CD8-positive, alpha-beta memory T cell (primary cell): ENCODE data around the gene TNFAIP3. TPM values are rescaled to one million over a fixed set of nuclear protein-coding genes. Genes with fewer than 3 reads are reported as not detected.

ENCODE experiments used
- CTCF ChIA-PET: fragments of 350-600 bp; sonication (Branson Sonifier 250); formaldehyde crosslinking; loops from one replicate; lab custom pipeline; 2021; ENCODE audit warnings: antibody characterized with exemption; lab: Charles Lee
- POLR2A ChIA-PET: fragments of 350-600 bp; sonication (Branson Sonifier 250); formaldehyde crosslinking; loops from one replicate; lab custom pipeline; 2021; ENCODE audit warnings: antibody characterized with exemption; lab: Charles Lee
- DNase-seq, 5 donors: peaks; one replicate each; pipeline versions ENCODE4 v3.0.0 to v3.0.0-alpha.2; 2020 to 2022; ENCODE audit warnings: mixed read lengths in 1 of 5
- H3K27ac ChIP-seq: one replicate; pipeline ENCODE4 v1.7.0; 2013; ENCODE audit warnings: low read depth, mild to moderate bottlenecking, low read length, moderate library complexity
- H3K27me3 ChIP-seq: 2 replicates; pipeline ENCODE4 v1.7.0; 2013; ENCODE audit warnings: low read length, mild to moderate bottlenecking; ENCODE audit not compliant: insufficient read depth, poor library complexity, severe bottlenecking
- H3K36me3 ChIP-seq: 2 replicates; pipeline ENCODE4 v1.7.0; 2013; ENCODE audit warnings: mild to moderate bottlenecking, low read length, moderate library complexity; ENCODE audit not compliant: insufficient read depth
- H3K4me1 ChIP-seq: 2 replicates; pipeline ENCODE4 v1.7.0; 2013; ENCODE audit warnings: mild to moderate bottlenecking, low read length, moderate library complexity; ENCODE audit not compliant: insufficient read depth
- H3K4me3 ChIP-seq: 2 replicates; pipeline ENCODE4 v1.7.0; 2013; ENCODE audit warnings: mild to moderate bottlenecking, low read length
- H3K9me3 ChIP-seq: 2 replicates; pipeline ENCODE4 v1.7.0; 2013; ENCODE audit warnings: mild to moderate bottlenecking, low read length
- H3K27ac Mint-ChIP-seq, 8 donors: one replicate each; pipeline ENCODE4 v1.8.0; 2020 to 2021; ENCODE audit warnings: mixed read lengths in 8 of 8, mild to moderate bottlenecking in 6 of 8, inconsistent platforms in 3 of 8, moderate library complexity in 3 of 8
- H3K27me3 Mint-ChIP-seq, 2 donors: one replicate each; pipeline ENCODE4 v1.8.0; 2020 to 2021; ENCODE audit warnings: mixed read lengths in 2 of 2, mild to moderate bottlenecking in 1 of 2, moderate library complexity in 1 of 2
- H3K36me3 Mint-ChIP-seq, 3 donors: one replicate each; pipeline ENCODE4 v1.8.0; 2020 to 2021; ENCODE audit warnings: mixed read lengths in 3 of 3, inconsistent platforms in 1 of 3, mild to moderate bottlenecking in 1 of 3
- H3K4me1 Mint-ChIP-seq, 3 donors: one replicate each; pipeline ENCODE4 v1.8.0; 2020 to 2021; ENCODE audit warnings: mixed read lengths in 3 of 3, inconsistent platforms in 1 of 3, mild to moderate bottlenecking in 1 of 3
- H3K4me3 Mint-ChIP-seq, 7 donors: one replicate each; pipeline ENCODE4 v1.8.0; 2020 to 2021; ENCODE audit warnings: mixed read lengths in 7 of 7, mild to moderate bottlenecking in 6 of 7, moderate library complexity in 4 of 7, inconsistent platforms in 2 of 7
- H3K9me3 Mint-ChIP-seq, 5 donors: one replicate each; pipeline ENCODE4 v1.8.0; 2020 to 2022; ENCODE audit warnings: mixed read lengths in 5 of 5, mild to moderate bottlenecking in 3 of 5, moderate library complexity in 2 of 5, inconsistent platforms in 1 of 5
- polyA plus RNA-seq: library from polyadenylated mRNA; unstranded; fragments of 300-500 nt; fragmentation: Illumina TruSeq; gene quantifications from one replicate; pipeline ENCODE4 v1.2.3, GENCODE V29; 2021
- total RNA-seq, 2 experiments: library from RNA; stranded (reverse); gene quantifications; one replicate each; pipeline ENCODE4 v1.2.3, GENCODE V29; 2021

The TNFAIP3 gene
- total and polyA plus RNA-seq, 3 experiments from 2014 or later: 127 to 298 (median 267) TPM

- ChIA-PET CTCF (interaction anchor here (0.6 to 7.3 kb wide), 15 partner anchors 8 to 166 kb away, joined by 3 to 85 read pairs (median 4); no protein-coding TSS in a partner anchor), POLR2A (interaction anchor here (1.0 to 1.2 kb wide), 2 partner anchors 10 to 11 kb away, joined by 3 to 4 read pairs; no protein-coding TSS in a partner anchor)
- no peaks in the 10 kb centered on the region for H3K27me3 ChIP-seq
- H3K36me3 ChIP-seq: peaks cover 38% of the 10 kb centered on the region
- H3K27ac ChIP-seq: peak overlapping the region; percentile 97
- Mint-ChIP-seq H3K4me3 (peak overlapping the region; percentile 93 to 99 (median 94)), H3K36me3 (peaks cover 44 to 94% (median 50%) of the 10 kb centered on the region in 3 donors), H3K27me3 (peaks cover 0 to 12% of the 10 kb centered on the region in 2 donors), H3K9me3 (peaks cover 0 to 5% (median 0%) of the 10 kb centered on the region in 5 donors), H3K4me1 (peaks cover 55 to 82% (median 78%) of the 10 kb centered on the region in 3 donors), H3K27ac (peak overlapping the region; percentile 86 to 99 (median 98))
- H3K9me3 ChIP-seq: no peaks in the 10 kb centered on the region
- peak in 2 of 5 donors; percentile 28 to 35 for DNase-seq
- H3K4me3 ChIP-seq: peak overlapping the region; percentile 98
- peaks cover 60% of the 10 kb centered on the region for H3K4me1 ChIP-seq
These were observed 4.2 kb downstream of the TNFAIP3 start for GRCh38 chr6:137871291-137871690.

DNA sequence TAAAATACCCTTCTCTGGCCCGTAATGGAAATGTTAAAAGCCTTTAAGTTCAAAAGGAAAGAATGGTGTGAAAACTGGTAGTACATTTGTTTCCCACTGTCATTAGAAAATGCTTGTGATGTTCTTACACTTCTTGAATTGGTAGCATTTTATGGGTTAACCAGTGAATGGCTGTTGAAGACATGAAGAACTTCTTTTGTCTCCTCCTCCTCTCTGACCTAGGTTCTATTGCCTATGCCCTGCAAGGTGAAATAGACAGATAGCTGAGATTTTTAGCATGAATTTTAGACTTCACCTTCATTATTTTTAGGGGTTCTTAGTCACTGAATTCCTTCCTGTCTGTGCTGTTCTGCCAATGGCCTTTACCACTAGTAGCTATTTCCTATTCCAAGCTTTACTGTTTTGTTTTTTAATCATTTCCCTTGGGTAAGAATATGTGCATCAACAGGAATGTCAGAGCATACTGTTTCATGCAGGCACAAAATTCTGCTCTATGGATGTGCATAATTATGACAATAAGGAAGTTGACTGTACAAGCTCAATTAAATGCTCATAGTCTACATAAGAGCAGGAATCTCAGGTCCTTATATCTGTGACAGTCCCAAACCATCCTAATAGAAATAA is 4.9 kb downstream of the TNFAIP3 start:
- peak overlapping the region; percentile 5 to 99 (median 96) for H3K27ac Mint-ChIP-seq
- H3K4me3 Mint-ChIP-seq: peak overlapping the region; percentile 93 to 99 (median 94)
- H3K4me1 ChIP-seq: peaks cover 58% of the 10 kb centered on the region
- CTCF ChIA-PET: interaction anchor here (1.0 to 7.3 kb wide), 10 partner anchors 7 to 161 kb away, joined by 3 to 85 read pairs (median 8); no protein-coding TSS in a partner anchor
- H3K9me3 ChIP-seq: no peaks in the 10 kb centered on the region
- DNase-seq: peak in 2 of 5 donors; percentile 29 to 30
- POLR2A ChIA-PET: interaction anchor here (0.6 to 1.0 kb wide), 3 partner anchors 9 to 68 kb away, joined by 3 to 4 read pairs (median 4); no protein-coding TSS in a partner anchor
- peaks cover 0 to 5% (median 0%) of the 10 kb centered on the region in 5 donors for H3K9me3 Mint-ChIP-seq
- peak overlapping the region; percentile 98 for H3K4me3 ChIP-seq
- no peaks in the 10 kb centered on the region for H3K27me3 ChIP-seq
- H3K36me3 Mint-ChIP-seq: peaks cover 46 to 98% (median 51%) of the 10 kb centered on the region in 3 donors
- H3K27ac ChIP-seq: no peak overlapping the region
- peaks cover 0 to 12% of the 10 kb centered on the region in 2 donors for H3K27me3 Mint-ChIP-seq
- peaks cover 45% of the 10 kb centered on the region for H3K36me3 ChIP-seq
- H3K4me1 Mint-ChIP-seq: peaks cover 53 to 83% (median 75%) of the 10 kb centered on the region in 3 donors

GRCh38 chr6:137872581-137873115 is 5.6 kb downstream of the TNFAIP3 start:
- peaks cover 52 to 100% (median 56%) of the 10 kb centered on the region in 3 donors for H3K36me3 Mint-ChIP-seq
- peaks cover 0 to 5% (median 0%) of the 10 kb centered on the region in 5 donors for H3K9me3 Mint-ChIP-seq
- ChIA-PET POLR2A (interaction anchor here (0.6 to 0.8 kb wide), 2 partner anchors 9 to 69 kb away, joined by 3 to 4 read pairs; no protein-coding TSS in a partner anchor), CTCF (interaction anchor here (1.5 to 7.3 kb wide), 6 partner anchors 7 to 162 kb away, joined by 3 to 85 read pairs (median 16); no protein-coding TSS in a partner anchor)
- H3K27ac Mint-ChIP-seq: peak overlapping the region in 7 of 8 donors; percentile 83 to 99 (median 97)
- H3K36me3 ChIP-seq: peaks cover 52% of the 10 kb centered on the region
- no peaks in the 10 kb centered on the region for H3K27me3 ChIP-seq
- peak overlapping the region; percentile 93 to 99 (median 94) for H3K4me3 Mint-ChIP-seq
- no peak overlapping the region for H3K4me3 ChIP-seq
- H3K4me1 Mint-ChIP-seq: peaks cover 60 to 90% (median 76%) of the 10 kb centered on the region in 3 donors
- peaks cover 0 to 10% of the 10 kb centered on the region in 2 donors for H3K27me3 Mint-ChIP-seq
- H3K27ac ChIP-seq: no peak overlapping the region
- no peaks in the 10 kb centered on the region for H3K9me3 ChIP-seq
- peak in 2 of 5 donors; percentile 20 to 21 for DNase-seq
- peaks cover 58% of the 10 kb centered on the region for H3K4me1 ChIP-seq

DNA sequence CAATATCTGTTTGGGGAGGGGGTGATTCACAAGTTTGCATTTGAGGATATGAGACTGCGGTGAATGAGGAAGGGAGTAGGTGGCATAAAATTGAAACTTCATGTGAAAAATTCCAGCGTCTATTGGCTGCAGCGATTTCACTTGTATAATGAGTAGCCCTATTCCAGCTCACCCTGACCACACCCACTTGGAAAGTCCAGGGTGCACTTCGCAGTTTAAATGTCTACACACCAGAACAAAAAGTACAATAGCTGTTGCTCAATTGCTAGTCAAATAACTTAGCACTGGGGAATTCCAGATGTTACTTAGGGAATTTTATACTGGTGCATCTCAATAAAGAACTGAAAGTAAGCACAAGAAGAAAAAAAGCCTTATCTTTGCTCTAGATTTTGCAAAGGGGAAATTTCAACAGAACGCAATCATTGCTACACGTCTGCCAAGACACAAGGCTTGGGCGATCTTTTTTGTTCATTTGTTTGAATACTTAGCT is 6.3 kb downstream of the TNFAIP3 start:
- Mint-ChIP-seq H3K4me1 (peaks cover 67 to 95% (median 75%) of the 10 kb centered on the region in 3 donors), H3K4me3 (peak overlapping the region; percentile 93 to 99 (median 94)), H3K27ac (peak overlapping the region; percentile 85 to 99 (median 86)), H3K36me3 (peaks cover 59 to 100% (median 59%) of the 10 kb centered on the region in 3 donors), H3K27me3 (peaks cover 0 to 6% of the 10 kb centered on the region in 2 donors), H3K9me3 (peaks cover 0 to 5% (median 0%) of the 10 kb centered on the region in 5 donors)
- H3K27me3 ChIP-seq: no peaks in the 10 kb centered on the region
- peaks cover 58% of the 10 kb centered on the region for H3K4me1 ChIP-seq
- H3K9me3 ChIP-seq: no peaks in the 10 kb centered on the region
- peaks cover 58% of the 10 kb centered on the region for H3K36me3 ChIP-seq
- ChIA-PET CTCF (interaction anchor here (1.5 to 1.6 kb wide), 3 partner anchors 8 to 102 kb away, joined by 3 to 5 read pairs (median 4); no protein-coding TSS in a partner anchor), POLR2A (no interaction called here)
- peak in 3 of 5 donors; percentile 34 to 69 (median 64) for DNase-seq
- peak overlapping the region; percentile 26 for H3K4me3 ChIP-seq
- no peak overlapping the region for H3K27ac ChIP-seq

GRCh38 chr6:137874204-137875057 is 7.4 kb downstream of the TNFAIP3 start:
- peak in 2 of 5 donors; percentile 19 to 28 for DNase-seq
- Mint-ChIP-seq H3K4me1 (peaks cover 68 to 96% (median 78%) of the 10 kb centered on the region in 3 donors), H3K27me3 (peaks cover 0 to 12% of the 10 kb centered on the region in 2 donors)

GRCh38 chr6:137875058-137875520 is 8.0 kb downstream of the TNFAIP3 start:
- Mint-ChIP-seq H3K36me3 (peaks cover 65 to 100% (median 66%) of the 10 kb centered on the region in 3 donors), H3K4me3 (peak overlapping the region; percentile 30 to 94 (median 71)), H3K27me3 (peaks cover 0 to 16% of the 10 kb centered on the region in 2 donors), H3K27ac (peak overlapping the region in 7 of 8 donors; percentile 63 to 90 (median 83)), H3K9me3 (peaks cover 0 to 3% (median 0%) of the 10 kb centered on the region in 5 donors), H3K4me1 (peaks cover 63 to 96% (median 85%) of the 10 kb centered on the region in 3 donors)
- H3K4me1 ChIP-seq: peaks cover 46% of the 10 kb centered on the region
- ChIA-PET POLR2A (no interaction called here), CTCF (interaction anchor here (0.9 to 1.3 kb wide), 2 partner anchors 8 to 9 kb away, joined by 3 to 6 read pairs; partner anchors contain the start of gene TNFAIP3)
- DNase-seq: peak in 2 of 5 donors; percentile 30 to 31
- H3K4me3 ChIP-seq: no peak overlapping the region
- no peak overlapping the region for H3K27ac ChIP-seq
- H3K9me3 ChIP-seq: no peaks in the 10 kb centered on the region
- peaks cover 76% of the 10 kb centered on the region for H3K36me3 ChIP-seq
- no peaks in the 10 kb centered on the region for H3K27me3 ChIP-seq

More at GRCh38 chr6:137874204-137875057, 7.4 kb downstream of the TNFAIP3 start:
- Histone ChIP-seq H3K36me3 (peaks cover 69% of the 10 kb centered on the region), H3K27me3 (no peaks in the 10 kb centered on the region), H3K27ac (no peak overlapping the region), H3K9me3 (no peaks in the 10 kb centered on the region), H3K4me3 (no peak overlapping the region), H3K4me1 (peaks cover 51% of the 10 kb centered on the region)
- peak overlapping the region; percentile 46 to 99 (median 82) for H3K27ac Mint-ChIP-seq
- peak overlapping the region; percentile 11 to 97 (median 93) for H3K4me3 Mint-ChIP-seq
- H3K36me3 Mint-ChIP-seq: peaks cover 61 to 100% (median 62%) of the 10 kb centered on the region in 3 donors
- ChIA-PET CTCF (interaction anchor here (1.3 to 1.6 kb wide), 3 partner anchors 7 to 101 kb away, joined by 3 to 5 read pairs (median 4); no protein-coding TSS in a partner anchor), POLR2A (no interaction called here)
- H3K9me3 Mint-ChIP-seq: peaks cover 0 to 3% (median 0%) of the 10 kb centered on the region in 5 donors
